PC-3 (cell line): ENCODE results near the gene UBE2G1.

Experiments
- EZH2 ChIP-seq: fragments of 300-600 bp; sonication (generic); IDR thresholded peaks from one replicate; pipeline ENCODE4 v1.6.1; 2017; ENCODE audit warnings: antibody characterized with exemption, mild to moderate bottlenecking, low read length; ENCODE audit not compliant: unreplicated experiment
- EZH2phosphoT487 ChIP-seq: fragments of 300-600 bp; sonication (generic); IDR thresholded peaks from 2 replicates; pipeline ENCODE4 v1.6.1; 2018; ENCODE audit warnings: mild to moderate bottlenecking, antibody characterized with exemption, low read length, borderline replicate concordance
- TF ChIP-seq, protein P1 (sequence below): fragments of 300-600 bp; sonication (generic); conservative IDR thresholded peaks from 2 replicates; pipeline ENCODE4 v1.5.1; 2017; ENCODE audit warnings: antibody characterized with exemption, low read depth, mild to moderate bottlenecking, low read length

DNA sequence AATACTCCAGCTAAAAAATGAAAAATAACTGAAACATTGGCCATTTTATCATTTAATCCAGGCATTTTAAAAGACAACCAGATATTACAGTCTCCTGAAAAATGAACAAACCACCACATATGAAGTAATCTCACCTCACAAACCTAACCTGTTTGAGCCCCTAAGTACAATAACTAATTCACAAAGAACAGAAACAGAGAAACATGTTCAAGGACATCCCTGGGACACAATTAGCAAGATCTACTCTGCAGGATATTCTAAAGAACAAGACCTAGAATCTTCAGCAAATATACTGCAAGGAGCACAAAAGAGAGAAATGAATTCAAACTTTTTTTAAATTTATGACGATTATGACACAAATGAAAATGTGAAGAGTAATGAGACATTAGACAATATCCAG, 51.9 kb downstream of the UBE2G1 start:
- TF ChIP-seq, protein P1, sequence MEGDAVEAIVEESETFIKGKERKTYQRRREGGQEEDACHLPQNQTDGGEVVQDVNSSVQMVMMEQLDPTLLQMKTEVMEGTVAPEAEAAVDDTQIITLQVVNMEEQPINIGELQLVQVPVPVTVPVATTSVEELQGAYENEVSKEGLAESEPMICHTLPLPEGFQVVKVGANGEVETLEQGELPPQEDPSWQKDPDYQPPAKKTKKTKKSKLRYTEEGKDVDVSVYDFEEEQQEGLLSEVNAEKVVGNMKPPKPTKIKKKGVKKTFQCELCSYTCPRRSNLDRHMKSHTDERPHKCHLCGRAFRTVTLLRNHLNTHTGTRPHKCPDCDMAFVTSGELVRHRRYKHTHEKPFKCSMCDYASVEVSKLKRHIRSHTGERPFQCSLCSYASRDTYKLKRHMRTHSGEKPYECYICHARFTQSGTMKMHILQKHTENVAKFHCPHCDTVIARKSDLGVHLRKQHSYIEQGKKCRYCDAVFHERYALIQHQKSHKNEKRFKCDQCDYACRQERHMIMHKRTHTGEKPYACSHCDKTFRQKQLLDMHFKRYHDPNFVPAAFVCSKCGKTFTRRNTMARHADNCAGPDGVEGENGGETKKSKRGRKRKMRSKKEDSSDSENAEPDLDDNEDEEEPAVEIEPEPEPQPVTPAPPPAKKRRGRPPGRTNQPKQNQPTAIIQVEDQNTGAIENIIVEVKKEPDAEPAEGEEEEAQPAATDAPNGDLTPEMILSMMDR = no peak
- no peak for TF ChIP-seq EZH2
- TF ChIP-seq EZH2phosphoT487 = no peak
